H1 (cell line): ENCODE results near the gene RHOV. TPM values are rescaled to one million over a fixed set of nuclear protein-coding genes. Genes with fewer than 3 reads are reported as not detected.

Experiments
- CTCF ChIA-PET: fragments of 300-600 bp; sonication (Branson Sonifier 250); formaldehyde crosslinking; loops from one replicate; lab custom pipeline; 2021; ENCODE audit not compliant: partially characterized antibody; lab: Charles Lee
- POLR2A ChIA-PET: fragments of 300-600 bp; sonication (Branson Sonifier 250); formaldehyde crosslinking; loops from one replicate; lab custom pipeline; 2021; ENCODE audit warnings: inconsistent platforms; ENCODE audit not compliant: partially characterized antibody; lab: Charles Lee
- DNase-seq, 2 experiments: peaks; one replicate each; pipeline versions ENCODE4 v3.0.0 to v3.0.0-alpha.2; 2010 to 2022; ENCODE audit warnings: low spot score in 2 of 2, low read depth in 1 of 2, mixed read lengths in 1 of 2
- FAIRE-seq: peaks from 2 replicates; lab custom pipeline; 2011; peaks lifted over from hg19 to GRCh38; lab: Jason Lieb, UNC
- H2AFZ ChIP-seq: 2 replicates; pipeline ENCODE4 v1.8.1; 2012; ENCODE audit warnings: low read length, inconsistent platforms
- H2AK5ac ChIP-seq: 2 replicates; pipeline ENCODE4 v1.6.1; 2013; ENCODE audit warnings: low read depth, low read length
- H2BK120ac ChIP-seq: replicated peaks from 2 replicates; pipeline ENCODE3; 2013; ENCODE audit warnings: low read depth, low read length, inconsistent platforms
- H2BK12ac ChIP-seq: 2 replicates; pipeline ENCODE4 v1.6.1; 2013; ENCODE audit warnings: low read depth, low read length
- H2BK15ac ChIP-seq: 2 replicates; pipeline ENCODE4 v1.6.1; 2013; ENCODE audit warnings: low read length
- H2BK20ac ChIP-seq: 2 replicates; pipeline ENCODE4 v1.6.1; 2013; ENCODE audit warnings: low read length
- H2BK5ac ChIP-seq: 2 replicates; pipeline ENCODE4 v1.6.1; 2013; ENCODE audit warnings: low read depth, low read length
- H3K14ac ChIP-seq: 2 replicates; pipeline ENCODE4 v1.6.1; 2013; ENCODE audit warnings: inconsistent platforms; ENCODE audit not compliant: insufficient read length
- H3K18ac ChIP-seq: 2 replicates; pipeline ENCODE4 v1.6.1; 2013; ENCODE audit warnings: low read length; ENCODE audit errors: extremely low read depth
- H3K23ac ChIP-seq: 2 replicates; pipeline ENCODE4 v1.6.1; 2013; ENCODE audit warnings: inconsistent platforms; ENCODE audit not compliant: insufficient read length
- H3K23me2 ChIP-seq: 2 replicates; pipeline ENCODE4 v1.6.1; 2013; ENCODE audit warnings: low read depth, low read length
- H3K27ac ChIP-seq: 2 replicates; pipeline ENCODE4 v1.6.1; 2011; ENCODE audit warnings: low read depth, low read length, inconsistent platforms
- H3K27me3 ChIP-seq, 4 experiments: replicated peaks in 1 of 4; 1 replicate in 1 of 4; 2 replicates in 3 of 4; pipeline versions ENCODE4 v1.6.1 to v1.8.1; 2011 to 2013; ENCODE audit warnings: low read length in 3 of 4, mild to moderate bottlenecking in 3 of 4, inconsistent platforms in 2 of 4, mixed read lengths in 2 of 4, moderate library complexity in 1 of 4; ENCODE audit not compliant: control insufficient read depth in 3 of 4, insufficient read depth in 3 of 4; ENCODE audit errors: extremely low read depth in 1 of 4
- H3K36me3 ChIP-seq, 4 experiments: 2 replicates each; pipeline versions ENCODE4 v1.6.1 to v1.8.1; 2011 to 2013; ENCODE audit warnings: mild to moderate bottlenecking in 4 of 4, low read length in 3 of 4, moderate library complexity in 2 of 4, control low read depth in 1 of 4, inconsistent platforms in 1 of 4; ENCODE audit not compliant: insufficient read depth in 4 of 4, control insufficient read depth in 2 of 4
- H3K4ac ChIP-seq: replicated peaks from 2 replicates; pipeline ENCODE3; 2013; ENCODE audit warnings: low read length, low read depth, mixed read lengths, inconsistent platforms; ENCODE audit not compliant: insufficient read length
- H3K4me1 ChIP-seq, 4 experiments: replicated peaks in 1 of 4; 1 replicate in 1 of 4; 2 replicates in 3 of 4; pipeline versions ENCODE4 v1.6.1 to v1.8.1; 2011 to 2013; ENCODE audit warnings: low read length in 3 of 4, inconsistent platforms in 2 of 4, mixed read lengths in 1 of 4; ENCODE audit not compliant: insufficient read depth in 4 of 4, control insufficient read depth in 3 of 4
- H3K4me2 ChIP-seq, 2 experiments: 2 replicates each; pipeline versions ENCODE4 v1.6.1 to v1.8.1; 2011 to 2013; ENCODE audit warnings: low read depth in 2 of 2, low read length in 2 of 2, control low read depth in 1 of 2, inconsistent platforms in 1 of 2, mild to moderate bottlenecking in 1 of 2; ENCODE audit not compliant: insufficient read depth in 1 of 2
- H3K4me3 ChIP-seq, 4 experiments: fragments of 200-600, 300-600 bp in 1 of 4; sonication (generic), shearing (Covaris generic), sonication (Bioruptor Twin) in 1 of 4; 2 replicates each; pipeline versions ENCODE4 v1.5.1 to v1.8.1; 2011 to 2016; ENCODE audit warnings: low read length in 4 of 4, low read depth in 3 of 4, control low read depth in 2 of 4, inconsistent platforms in 2 of 4, mild to moderate bottlenecking in 2 of 4, mixed read lengths in 1 of 4, moderate library complexity in 1 of 4; ENCODE audit not compliant: insufficient read depth in 2 of 4; ENCODE audit errors: extremely low read depth in 1 of 4
- H3K56ac ChIP-seq: replicated peaks from 2 replicates; pipeline ENCODE3; 2013; ENCODE audit warnings: low read depth, mild to moderate bottlenecking, mixed read lengths, low read length, inconsistent platforms; ENCODE audit not compliant: insufficient read length
- H3K79me1 ChIP-seq: 2 replicates; pipeline ENCODE4 v1.6.1; 2013; ENCODE audit warnings: low read depth, low read length, control low read depth
- H3K79me2 ChIP-seq, 2 experiments: 2 replicates each; pipeline versions ENCODE4 v1.6.1 to v1.8.1; 2012 to 2013; ENCODE audit warnings: low read length in 2 of 2, mild to moderate bottlenecking in 2 of 2, inconsistent platforms in 1 of 2; ENCODE audit not compliant: insufficient read depth in 2 of 2, control insufficient read depth in 1 of 2
- H3K9ac ChIP-seq, 4 experiments: replicated peaks in 1 of 4; 1 replicate in 1 of 4; 2 replicates in 3 of 4; pipeline versions ENCODE4 v1.6.1 to v1.8.1; 2011 to 2013; ENCODE audit warnings: low read depth in 3 of 4, low read length in 3 of 4, control low read depth in 2 of 4, mild to moderate bottlenecking in 2 of 4, moderate library complexity in 2 of 4, inconsistent platforms in 1 of 4; ENCODE audit errors: extremely low read depth in 1 of 4
- H3K9me3 ChIP-seq, 2 experiments: 2 replicates each; pipeline versions ENCODE4 v1.6.1 to v1.8.1; 2012 to 2013; ENCODE audit warnings: mild to moderate bottlenecking in 2 of 2, moderate library complexity in 2 of 2, control low read depth in 1 of 2, inconsistent platforms in 1 of 2, low read depth in 1 of 2, low read length in 1 of 2, mixed read lengths in 1 of 2; ENCODE audit not compliant: insufficient read depth in 2 of 2
- H4K20me1 ChIP-seq, 2 experiments: replicated peaks in 1 of 2; 2 replicates each; pipeline versions ENCODE3 to v1.8.1; 2011 to 2013; ENCODE audit warnings: inconsistent platforms in 2 of 2, low read length in 2 of 2, mild to moderate bottlenecking in 1 of 2; ENCODE audit not compliant: insufficient read depth in 2 of 2, control insufficient read depth in 1 of 2
- H4K5ac ChIP-seq: 2 replicates; pipeline ENCODE4 v1.6.1; 2013; ENCODE audit warnings: low read length, low read depth, mixed read lengths, inconsistent platforms; ENCODE audit not compliant: insufficient read length
- H4K8ac ChIP-seq: 2 replicates; pipeline ENCODE4 v1.8.0; 2013; ENCODE audit warnings: mild to moderate bottlenecking, moderate library complexity, low read length, inconsistent platforms; ENCODE audit not compliant: insufficient read depth; ENCODE audit errors: extremely low read depth
- H4K91ac ChIP-seq: replicated peaks from 2 replicates; pipeline ENCODE3; 2013; ENCODE audit warnings: low read length, mixed read lengths, inconsistent platforms; ENCODE audit not compliant: insufficient read length
- ASH2L ChIP-seq: fragments of 200-600, 300-600 bp; sonication (generic); IDR thresholded peaks from one replicate; pipeline ENCODE4 v1.7.1; 2017; ENCODE audit warnings: low read length
- BCL11A ChIP-seq, 2 experiments: IDR thresholded peaks; one replicate each; pipeline ENCODE4 v1.6.1; 2011; ENCODE audit warnings: low read depth in 2 of 2, low read length in 2 of 2, mild to moderate bottlenecking in 2 of 2
- EP300 ChIP-seq, 2 experiments: IDR thresholded peaks; 1 replicate in 1 of 2; 2 replicates in 1 of 2; pipeline ENCODE4 v1.6.1; 2011 to 2012; ENCODE audit warnings: low read depth in 2 of 2, low read length in 2 of 2, mild to moderate bottlenecking in 2 of 2, borderline replicate concordance in 1 of 2, inconsistent platforms in 1 of 2, moderate library complexity in 1 of 2
- NANOG ChIP-seq: IDR thresholded peaks from 2 replicates; pipeline ENCODE4 v1.6.1; 2011; ENCODE audit warnings: low read length, low read depth, mild to moderate bottlenecking, inconsistent platforms; ENCODE audit not compliant: insufficient read depth, poor library complexity, severe bottlenecking
- NRF1 ChIP-seq: IDR thresholded peaks from 2 replicates; pipeline ENCODE4 v1.6.1; 2011; ENCODE audit warnings: mild to moderate bottlenecking, low read depth, low read length, improper control_type of control experiment
- RXRA ChIP-seq: IDR thresholded peaks from 2 replicates; pipeline ENCODE4 v1.6.1; 2011; ENCODE audit warnings: low read depth, mild to moderate bottlenecking, low read length, moderate library complexity; ENCODE audit not compliant: insufficient read depth
- SP1 ChIP-seq: IDR thresholded peaks from 2 replicates; pipeline ENCODE4 v1.6.1; 2011; ENCODE audit warnings: low read depth, low read length
- SUZ12 ChIP-seq: fragments of 200-600 bp; sonication (generic); IDR thresholded peaks from 2 replicates; pipeline ENCODE4 v1.6.1; 2012; ENCODE audit warnings: mild to moderate bottlenecking, inconsistent platforms, low read length, moderate library complexity, mixed read lengths
- TCF12 ChIP-seq: IDR thresholded peaks from 2 replicates; pipeline ENCODE4 v1.6.1; 2011; ENCODE audit warnings: low read depth, mild to moderate bottlenecking, low read length
- WGBS, 2 experiments: shearing (Covaris generic) in 1 of 2; methylation state at CpG; one replicate each; pipeline versions ENCODE4 v1.1.6 to v1.1.7; 2013 to 2015; ENCODE audit warnings: low lambda C conversion rate in 2 of 2, mixed read lengths in 2 of 2, inconsistent platforms in 1 of 2, low coverage in 1 of 2, missing lambda C conversion rate in 1 of 2; ENCODE audit not compliant: insufficient replicate concordance in 2 of 2, insufficient coverage in 1 of 2, insufficient read length in 1 of 2; ENCODE audit errors: extremely low coverage in 1 of 2, missing lambda C conversion rate in 1 of 2; 5-methylcytosine and 5-hydroxymethylcytosine counted together
- polyA plus RNA-seq, 7 experiments: library from polyadenylated mRNA; depleted of rRNA in 3 of 7; stranded (reverse) in 5 of 7; unstranded in 2 of 7; fragments of >200 nt in 5 of 7; fragments of 200-250 nt in 2 of 7; gene quantifications; 1 replicate in 5 of 7; 2 replicates in 1 of 7; 4 replicates in 1 of 7; pipeline versions ENCODE4 v1.2.1 to v1.2.3, GENCODE V29; 2011 to 2013; ENCODE audit warnings: missing spikeins in 2 of 7, mixed read lengths in 2 of 7
- total RNA-seq: library from RNA; stranded (reverse); fragmentation: NEBNext Ultra II Directional; extraction: Animal tissue kit (Norgen Biotek cat#: 25700); gene quantifications from 2 replicates; pipeline ENCODE4 v1.2.1, GENCODE V29; 2021

Gene RHOV
- total and polyA plus RNA-seq, 2 of the 8 experiments (the other 6 are each of a cell fraction or from before 2014, with no cell fraction given) = 1.5 to 2.7 TPM

- WGBS, 2 experiments = 90% methylated on average over 6 of the region's 6 CpGs; no CpG with 5 or more reads in 1 of the 2 experiments
- Histone ChIP-seq H3K4ac (no peak overlapping the region), H3K27ac (no peak overlapping the region), H3K79me2 (no peaks in the 10 kb centered on the region), H3K4me3 (no peak overlapping the region), H3K18ac (no peak overlapping the region), H4K91ac (no peak overlapping the region), H2AFZ (no peak overlapping the region), H2BK20ac (no peak overlapping the region), H2BK12ac (no peak overlapping the region), H3K4me2 (no peak overlapping the region), H2AK5ac (no peak overlapping the region), H2BK120ac (no peak overlapping the region), H3K4me1 (no peaks in the 10 kb centered on the region; a peak in 1 of 7 replicates), H3K14ac (no peak overlapping the region), H4K5ac (no peak overlapping the region), H4K20me1 (no peaks in the 10 kb centered on the region), H3K79me1 (no peaks in the 10 kb centered on the region), H3K36me3 (no peaks in the 10 kb centered on the region), H3K56ac (no peak overlapping the region), H3K27me3 (no peaks in the 10 kb centered on the region), H2BK5ac (no peak overlapping the region), H2BK15ac (no peak overlapping the region), H3K23me2 (no peaks in the 10 kb centered on the region), H3K9ac (no peak overlapping the region), H4K8ac (no peak overlapping the region), H3K23ac (no peak overlapping the region), H3K9me3 (no peaks in the 10 kb centered on the region)
- TF ChIP-seq ASH2L (no peak), NRF1 (no peak), TCF12 (no peak), RXRA (no peak), BCL11A (IDR thresholded peaks at IDR 0.05; ENCODE audit: low read depth in 2 of 2, low read length in 2 of 2) (no peak), NANOG (no peak), EP300 (IDR thresholded peaks at IDR 0.05; ENCODE audit: borderline replicate concordance in 1 of 2, low read depth in 2 of 2, low read length in 2 of 2) (no peak), SUZ12 (no peak), SP1 (no peak)
- ChIA-PET POLR2A (interaction anchor here (1.0 to 2.0 kb wide), 3 partner anchors 10 to 19 kb away, joined by 3 to 10 read pairs (median 5); no protein-coding TSS in a partner anchor), CTCF (interaction anchor here (1.3 to 10.9 kb wide), 3 partner anchors 9 to 21 kb away, joined by 4 to 63 read pairs (median 11); partner anchors contain the start of gene VPS18)
- DNase-seq = no peak
- FAIRE-seq = no peak
Observed at GRCh38 chr15:40881351-40881750, 7.3 kb upstream of the RHOV start.
